GM23338 (cell line): Measurements from ENCODE around the gene TICRR. TPM values are rescaled to one million over a fixed set of nuclear protein-coding genes. Genes with fewer than 3 reads are reported as not detected.
A peak's percentile ranks its signal among the peaks of the same experiment; 100 is the strongest.

Source experiments
- ATAC-seq: fragments of 200-7000 bp; cut with Tn5 transposase; 3 replicates; pipeline ENCODE4 v1.9.1; 2020
- DNase-seq: peaks from one replicate; pipeline ENCODE4 v3.0.0-alpha.2; 2015; ENCODE audit warnings: low spot score
- H2AFZ ChIP-seq: fragments of 200-600 bp; sonication (generic); 2 replicates; pipeline ENCODE4 v1.8.0; 2016; ENCODE audit warnings: antibody characterized with exemption, mild to moderate bottlenecking, moderate library complexity
- H3F3A ChIP-seq: fragments of 200-600 bp; sonication (generic); replicated peaks from 2 replicates; pipeline ENCODE4 v1.8.0; 2017; ENCODE audit warnings: antibody characterized with exemption, mixed run types, low read depth
- H3K27ac ChIP-seq: fragments of 200-600 bp; sonication (generic); 2 replicates; pipeline ENCODE4 v1.6.1; 2016; ENCODE audit warnings: low read depth
- H3K27me3 ChIP-seq: fragments of 200-600 bp; sonication (generic); 2 replicates; pipeline ENCODE4 v1.8.0; 2016; ENCODE audit warnings: mild to moderate bottlenecking, mixed run types, moderate library complexity; ENCODE audit not compliant: insufficient read depth
- H3K36me3 ChIP-seq: fragments of 200-600 bp; sonication (generic); 2 replicates; pipeline ENCODE4 v1.8.0; 2016; ENCODE audit warnings: mild to moderate bottlenecking; ENCODE audit not compliant: insufficient read depth
- H3K4me1 ChIP-seq: fragments of 200-600 bp; sonication (generic); 2 replicates; pipeline ENCODE4 v1.8.0; 2016; ENCODE audit warnings: mild to moderate bottlenecking, moderate library complexity; ENCODE audit not compliant: insufficient read depth
- H3K4me2 ChIP-seq: fragments of 200-600 bp; sonication (generic); 2 replicates; pipeline ENCODE4 v1.7.1; 2017; ENCODE audit warnings: mixed run types
- H3K4me3 ChIP-seq: fragments of 200-600 bp; sonication (generic); 2 replicates; pipeline ENCODE4 v1.6.1; 2016; ENCODE audit warnings: mixed run types
- H3K79me2 ChIP-seq: fragments of 200-600 bp; sonication (generic); replicated peaks from 2 replicates; pipeline ENCODE4 v1.8.0; 2017; ENCODE audit warnings: mild to moderate bottlenecking; ENCODE audit not compliant: insufficient read depth
- H3K9me2 ChIP-seq: fragments of 200-600 bp; sonication (generic); 2 replicates; pipeline ENCODE4 v1.8.0; 2017; ENCODE audit not compliant: insufficient read depth
- H4K20me1 ChIP-seq: fragments of 200-600 bp; sonication (generic); replicated peaks from 2 replicates; pipeline ENCODE4 v1.8.0; 2017; ENCODE audit warnings: mild to moderate bottlenecking; ENCODE audit not compliant: insufficient read depth
- H3K27ac Mint-ChIP-seq: 2 replicates; pipeline ENCODE4 v1.8.0; 2020; ENCODE audit warnings: inconsistent platforms, mild to moderate bottlenecking, moderate library complexity, mixed read lengths
- H3K27me3 Mint-ChIP-seq: 3 replicates; pipeline ENCODE4 v1.8.0; 2022; ENCODE audit warnings: low read depth, mild to moderate bottlenecking, moderate library complexity, mixed read lengths, inconsistent platforms; ENCODE audit not compliant: insufficient read depth, poor library complexity
- H3K36me3 Mint-ChIP-seq: 3 replicates; pipeline ENCODE4 v1.8.0; 2021; ENCODE audit warnings: low read depth, mild to moderate bottlenecking, inconsistent platforms, moderate library complexity, mixed read lengths
- H3K4me1 Mint-ChIP-seq: 3 replicates; pipeline ENCODE4 v1.8.0; 2020; ENCODE audit warnings: mild to moderate bottlenecking, inconsistent platforms, mixed read lengths
- H3K4me3 Mint-ChIP-seq: 3 replicates; pipeline ENCODE4 v1.8.0; 2021; ENCODE audit warnings: moderate library complexity, mild to moderate bottlenecking, inconsistent platforms, mixed read lengths
- H3K9me3 Mint-ChIP-seq: 3 replicates; pipeline ENCODE4 v1.8.0; 2020; ENCODE audit warnings: moderate library complexity, mild to moderate bottlenecking, inconsistent platforms, mixed read lengths
- CREB1 ChIP-seq: fragments of 250-450 bp; sonication (Bioruptor Pico); IDR thresholded peaks from 2 replicates; pipeline ENCODE4 v1.5.0; 2020; ENCODE audit warnings: low read depth, mild to moderate bottlenecking, moderate library complexity
- EZH2 ChIP-seq: fragments of 200-600 bp; sonication (generic); IDR thresholded peaks from one replicate; pipeline ENCODE4 v1.8.0; 2017; ENCODE audit warnings: antibody characterized with exemption, mild to moderate bottlenecking, low read depth; ENCODE audit not compliant: unreplicated experiment
- EZH2phosphoT487 ChIP-seq: fragments of 200-600 bp; sonication (generic); IDR thresholded peaks from one replicate; pipeline ENCODE4 v1.8.1; 2018; ENCODE audit warnings: antibody characterized with exemption; ENCODE audit not compliant: unreplicated experiment
- JUNB ChIP-seq: IDR thresholded peaks from one replicate; pipeline ENCODE4 v1.6.1; 2016; ENCODE audit warnings: antibody characterized with exemption; ENCODE audit not compliant: unreplicated experiment
- NANOG ChIP-seq: IDR thresholded peaks from 2 replicates; pipeline ENCODE4 v1.6.1; 2016; ENCODE audit warnings: antibody characterized with exemption, borderline replicate concordance
- POLR2AphosphoS5 ChIP-seq: IDR thresholded peaks from 2 replicates; pipeline ENCODE4 v1.6.1; 2016; ENCODE audit warnings: antibody characterized with exemption, low read depth
- STAT1 ChIP-seq: IDR thresholded peaks from one replicate; pipeline ENCODE4 v1.6.1; 2016; ENCODE audit warnings: antibody characterized with exemption; ENCODE audit not compliant: unreplicated experiment
- ZNF114 ChIP-seq: fragments of 250-450 bp; sonication (Bioruptor Pico); IDR thresholded peaks from 2 replicates; pipeline ENCODE4 v1.5.0; 2020; ENCODE audit warnings: mild to moderate bottlenecking, moderate library complexity
- ZNF331 ChIP-seq: fragments of 250-450 bp; sonication (Bioruptor Pico); IDR thresholded peaks from 2 replicates; pipeline ENCODE4 v1.5.0; 2020; ENCODE audit warnings: low read depth, mild to moderate bottlenecking, moderate library complexity
- polyA plus RNA-seq: library from polyadenylated mRNA; unstranded; fragments of >200 nt; fragmentation: Nextera tagmentation; extraction: Ambion mirVana; gene quantifications from 2 replicates; pipeline ENCODE4 v1.2.1, GENCODE V29; 2016
- total RNA-seq: library from RNA; depleted of rRNA; stranded (reverse); fragments of >200 nt; shearing (Covaris generic); gene quantifications from 2 replicates; pipeline ENCODE4 v1.2.3, GENCODE V29; 2014
- TF ChIP-seq, protein P1 (sequence below): fragments of 250-450 bp; sonication (Bioruptor Pico); IDR thresholded peaks from 2 replicates; pipeline ENCODE4 v1.5.0; 2020; ENCODE audit warnings: mild to moderate bottlenecking, moderate library complexity
- TF ChIP-seq, protein P2 (sequence below): IDR thresholded peaks from one replicate; pipeline ENCODE4 v1.6.1; 2018; ENCODE audit warnings: antibody characterized with exemption; ENCODE audit not compliant: unreplicated experiment

TICRR gene
- total and polyA plus RNA-seq, 2 experiments from 2014 or later: 11.2 to 42.3 TPM

DNA sequence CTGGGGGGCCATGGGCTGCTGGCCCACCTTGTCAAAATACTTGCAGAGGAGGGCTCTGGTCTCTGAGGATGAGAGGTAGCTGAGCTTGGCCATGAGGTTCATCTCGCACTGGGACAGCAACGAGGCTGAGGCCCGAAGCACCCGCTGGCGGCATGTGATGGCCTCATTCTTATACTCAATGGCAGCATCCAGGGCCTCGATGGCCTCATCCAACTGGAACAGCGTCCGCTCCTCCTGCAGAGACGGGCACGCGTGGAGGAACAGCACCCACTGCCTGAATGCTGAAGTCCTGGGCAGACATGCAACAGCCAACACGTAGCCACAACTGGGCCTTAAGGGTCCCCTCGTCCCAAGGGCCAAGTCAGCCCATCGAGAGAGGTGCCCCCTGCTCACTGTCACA, 55.0 kb downstream of the TICRR start:
- H3K36me3 Mint-ChIP-seq: peaks cover 98% of the 10 kb centered on the region
- TF ChIP-seq POLR2AphosphoS5 (peak; percentile 16), NANOG (no peak)

DNA sequence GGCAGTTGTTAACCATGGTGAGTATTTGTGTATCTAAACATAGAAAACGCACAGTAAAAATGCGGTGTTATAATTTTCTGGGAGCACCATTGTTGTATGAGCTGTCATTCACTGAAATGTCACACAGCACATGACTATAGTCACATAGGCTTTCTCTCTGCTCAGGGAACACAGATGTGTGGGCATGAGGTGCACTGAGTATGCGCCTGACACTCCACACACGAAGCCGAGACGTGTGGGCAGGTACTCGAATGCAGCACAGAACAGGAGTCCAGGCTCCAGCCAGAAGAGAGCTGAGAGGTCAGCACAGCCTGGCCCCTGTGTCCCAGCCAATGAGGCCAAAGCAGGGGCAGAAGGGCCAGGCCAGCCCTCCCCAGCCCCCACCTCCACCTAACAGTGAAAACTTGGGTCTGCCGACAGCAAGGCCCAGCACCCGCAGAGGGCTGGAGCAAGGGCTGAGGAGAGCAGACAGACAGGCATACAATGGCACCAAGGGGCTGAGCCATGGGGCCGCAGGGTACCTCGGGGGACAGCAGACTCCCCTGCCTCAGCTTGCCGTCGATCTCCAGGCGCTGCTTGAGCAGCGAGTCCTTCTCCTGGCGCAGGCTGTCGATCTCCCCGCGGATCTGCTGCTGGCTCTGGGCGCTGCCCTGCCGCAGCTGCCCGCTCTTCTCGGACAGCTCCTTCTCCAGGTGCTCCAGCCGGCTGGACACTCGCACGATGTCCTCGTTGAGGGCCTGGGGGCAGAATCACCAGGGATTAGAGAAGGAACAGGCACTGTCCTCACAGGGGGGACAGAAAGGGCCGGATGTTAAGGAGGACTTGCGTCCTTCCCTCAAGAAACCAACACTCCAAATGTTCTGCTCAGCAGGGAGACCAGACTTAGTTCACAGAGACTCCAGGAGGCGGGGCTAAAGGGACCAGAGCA, 56.0 kb downstream of the TICRR start:
- Mint-ChIP-seq H3K27me3 (peaks cover 39% of the 10 kb centered on the region), H3K36me3 (peaks cover 96% of the 10 kb centered on the region), H3K9me3 (peaks cover 57% of the 10 kb centered on the region), H3K4me3 (no peak overlapping the region), H3K27ac (no peak overlapping the region), H3K4me1 (no peaks in the 10 kb centered on the region)
- Histone ChIP-seq H3K36me3 (peaks cover 50% of the 10 kb centered on the region), H3K4me3 (no peak overlapping the region), H3K27me3 (no peaks in the 10 kb centered on the region), H3K4me1 (no peaks in the 10 kb centered on the region), H3K4me2 (no peak overlapping the region), H3F3A (peaks cover 3% of the 10 kb centered on the region; the same call in 1 of the 2 replicates), H4K20me1 (peaks cover 9% of the 10 kb centered on the region), H3K9me2 (no peaks in the 10 kb centered on the region), H2AFZ (no peak overlapping the region), H3K79me2 (0 out of 2 replicates have a peak, but pooled peaks cover 4% of the 10 kb centered on the region), H3K27ac (no peak overlapping the region)
- ATAC-seq (no peak; the same call in 2 of the 3 replicates), DNase-seq (peak; percentile 22)
- no peak for TF ChIP-seq CREB1 (CRISPR knock-in tag)
- TF ChIP-seq NANOG: no peak
- TF ChIP-seq EZH2: no peak
- no peak for TF ChIP-seq EZH2phosphoT487
- no peak for TF ChIP-seq POLR2AphosphoS5
- no peak for TF ChIP-seq STAT1
- TF ChIP-seq ZNF114 (CRISPR knock-in tag): no peak
- TF ChIP-seq, protein P1, sequence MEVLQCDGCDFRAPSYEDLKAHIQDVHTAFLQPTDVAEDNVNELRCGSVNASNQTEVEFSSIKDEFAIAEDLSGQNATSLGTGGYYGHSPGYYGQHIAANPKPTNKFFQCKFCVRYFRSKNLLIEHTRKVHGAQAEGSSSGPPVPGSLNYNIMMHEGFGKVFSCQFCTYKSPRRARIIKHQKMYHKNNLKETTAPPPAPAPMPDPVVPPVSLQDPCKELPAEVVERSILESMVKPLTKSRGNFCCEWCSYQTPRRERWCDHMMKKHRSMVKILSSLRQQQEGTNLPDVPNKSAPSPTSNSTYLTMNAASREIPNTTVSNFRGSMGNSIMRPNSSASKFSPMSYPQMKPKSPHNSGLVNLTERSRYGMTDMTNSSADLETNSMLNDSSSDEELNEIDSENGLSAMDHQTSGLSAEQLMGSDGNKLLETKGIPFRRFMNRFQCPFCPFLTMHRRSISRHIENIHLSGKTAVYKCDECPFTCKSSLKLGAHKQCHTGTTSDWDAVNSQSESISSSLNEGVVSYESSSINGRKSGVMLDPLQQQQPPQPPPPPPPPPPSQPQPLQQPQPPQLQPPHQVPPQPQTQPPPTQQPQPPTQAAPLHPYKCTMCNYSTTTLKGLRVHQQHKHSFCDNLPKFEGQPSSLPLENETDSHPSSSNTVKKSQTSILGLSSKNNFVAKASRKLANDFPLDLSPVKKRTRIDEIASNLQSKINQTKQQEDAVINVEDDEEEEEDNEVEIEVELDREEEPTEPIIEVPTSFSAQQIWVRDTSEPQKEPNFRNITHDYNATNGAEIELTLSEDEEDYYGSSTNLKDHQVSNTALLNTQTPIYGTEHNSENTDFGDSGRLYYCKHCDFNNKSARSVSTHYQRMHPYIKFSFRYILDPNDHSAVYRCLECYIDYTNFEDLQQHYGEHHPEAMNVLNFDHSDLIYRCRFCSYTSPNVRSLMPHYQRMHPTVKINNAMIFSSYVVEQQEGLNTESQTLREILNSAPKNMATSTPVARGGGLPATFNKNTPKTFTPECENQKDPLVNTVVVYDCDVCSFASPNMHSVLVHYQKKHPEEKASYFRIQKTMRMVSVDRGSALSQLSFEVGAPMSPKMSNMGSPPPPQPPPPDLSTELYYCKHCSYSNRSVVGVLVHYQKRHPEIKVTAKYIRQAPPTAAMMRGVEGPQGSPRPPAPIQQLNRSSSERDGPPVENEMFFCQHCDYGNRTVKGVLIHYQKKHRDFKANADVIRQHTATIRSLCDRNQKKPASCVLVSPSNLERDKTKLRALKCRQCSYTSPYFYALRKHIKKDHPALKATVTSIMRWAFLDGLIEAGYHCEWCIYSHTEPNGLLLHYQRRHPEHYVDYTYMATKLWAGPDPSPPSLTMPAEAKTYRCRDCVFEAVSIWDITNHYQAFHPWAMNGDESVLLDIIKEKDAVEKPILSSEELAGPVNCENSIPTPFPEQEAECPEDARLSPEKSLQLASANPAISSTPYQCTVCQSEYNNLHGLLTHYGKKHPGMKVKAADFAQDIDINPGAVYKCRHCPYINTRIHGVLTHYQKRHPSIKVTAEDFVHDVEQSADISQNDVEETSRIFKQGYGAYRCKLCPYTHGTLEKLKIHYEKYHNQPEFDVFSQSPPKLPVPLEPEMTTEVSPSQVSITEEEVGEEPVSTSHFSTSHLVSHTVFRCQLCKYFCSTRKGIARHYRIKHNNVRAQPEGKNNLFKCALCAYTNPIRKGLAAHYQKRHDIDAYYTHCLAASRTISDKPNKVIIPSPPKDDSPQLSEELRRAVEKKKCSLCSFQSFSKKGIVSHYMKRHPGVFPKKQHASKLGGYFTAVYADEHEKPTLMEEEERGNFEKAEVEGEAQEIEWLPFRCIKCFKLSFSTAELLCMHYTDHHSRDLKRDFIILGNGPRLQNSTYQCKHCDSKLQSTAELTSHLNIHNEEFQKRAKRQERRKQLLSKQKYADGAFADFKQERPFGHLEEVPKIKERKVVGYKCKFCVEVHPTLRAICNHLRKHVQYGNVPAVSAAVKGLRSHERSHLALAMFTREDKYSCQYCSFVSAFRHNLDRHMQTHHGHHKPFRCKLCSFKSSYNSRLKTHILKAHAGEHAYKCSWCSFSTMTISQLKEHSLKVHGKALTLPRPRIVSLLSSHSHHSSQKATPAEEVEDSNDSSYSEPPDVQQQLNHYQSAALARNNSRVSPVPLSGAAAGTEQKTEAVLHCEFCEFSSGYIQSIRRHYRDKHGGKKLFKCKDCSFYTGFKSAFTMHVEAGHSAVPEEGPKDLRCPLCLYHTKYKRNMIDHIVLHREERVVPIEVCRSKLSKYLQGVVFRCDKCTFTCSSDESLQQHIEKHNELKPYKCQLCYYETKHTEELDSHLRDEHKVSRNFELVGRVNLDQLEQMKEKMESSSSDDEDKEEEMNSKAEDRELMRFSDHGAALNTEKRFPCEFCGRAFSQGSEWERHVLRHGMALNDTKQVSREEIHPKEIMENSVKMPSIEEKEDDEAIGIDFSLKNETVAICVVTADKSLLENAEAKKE (CRISPR knock-in tag): no peak
- TF ChIP-seq ZNF331 (CRISPR knock-in tag): no peak
- TF ChIP-seq, protein P2, sequence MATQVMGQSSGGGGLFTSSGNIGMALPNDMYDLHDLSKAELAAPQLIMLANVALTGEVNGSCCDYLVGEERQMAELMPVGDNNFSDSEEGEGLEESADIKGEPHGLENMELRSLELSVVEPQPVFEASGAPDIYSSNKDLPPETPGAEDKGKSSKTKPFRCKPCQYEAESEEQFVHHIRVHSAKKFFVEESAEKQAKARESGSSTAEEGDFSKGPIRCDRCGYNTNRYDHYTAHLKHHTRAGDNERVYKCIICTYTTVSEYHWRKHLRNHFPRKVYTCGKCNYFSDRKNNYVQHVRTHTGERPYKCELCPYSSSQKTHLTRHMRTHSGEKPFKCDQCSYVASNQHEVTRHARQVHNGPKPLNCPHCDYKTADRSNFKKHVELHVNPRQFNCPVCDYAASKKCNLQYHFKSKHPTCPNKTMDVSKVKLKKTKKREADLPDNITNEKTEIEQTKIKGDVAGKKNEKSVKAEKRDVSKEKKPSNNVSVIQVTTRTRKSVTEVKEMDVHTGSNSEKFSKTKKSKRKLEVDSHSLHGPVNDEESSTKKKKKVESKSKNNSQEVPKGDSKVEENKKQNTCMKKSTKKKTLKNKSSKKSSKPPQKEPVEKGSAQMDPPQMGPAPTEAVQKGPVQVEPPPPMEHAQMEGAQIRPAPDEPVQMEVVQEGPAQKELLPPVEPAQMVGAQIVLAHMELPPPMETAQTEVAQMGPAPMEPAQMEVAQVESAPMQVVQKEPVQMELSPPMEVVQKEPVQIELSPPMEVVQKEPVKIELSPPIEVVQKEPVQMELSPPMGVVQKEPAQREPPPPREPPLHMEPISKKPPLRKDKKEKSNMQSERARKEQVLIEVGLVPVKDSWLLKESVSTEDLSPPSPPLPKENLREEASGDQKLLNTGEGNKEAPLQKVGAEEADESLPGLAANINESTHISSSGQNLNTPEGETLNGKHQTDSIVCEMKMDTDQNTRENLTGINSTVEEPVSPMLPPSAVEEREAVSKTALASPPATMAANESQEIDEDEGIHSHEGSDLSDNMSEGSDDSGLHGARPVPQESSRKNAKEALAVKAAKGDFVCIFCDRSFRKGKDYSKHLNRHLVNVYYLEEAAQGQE: no peak
- TF ChIP-seq JUNB: no peak

More for the DNA sequence above, 55.0 kb downstream of the TICRR start:
- Histone ChIP-seq H3K4me2 (no peak overlapping the region), H3K4me3 (no peak overlapping the region), H3K79me2 (0 out of 2 replicates have a peak, but pooled peaks cover 4% of the 10 kb centered on the region), H3K27ac (no peak overlapping the region), H2AFZ (no peak overlapping the region), H3K27me3 (no peaks in the 10 kb centered on the region), H3K9me2 (no peaks in the 10 kb centered on the region), H4K20me1 (peaks cover 9% of the 10 kb centered on the region), H3K36me3 (peaks cover 54% of the 10 kb centered on the region), H3F3A (peaks cover 3% of the 10 kb centered on the region; the same call in 1 of the 2 replicates), H3K4me1 (no peaks in the 10 kb centered on the region)
- Mint-ChIP-seq H3K27me3 (peaks cover 45% of the 10 kb centered on the region), H3K27ac (no peak overlapping the region), H3K9me3 (peaks cover 49% of the 10 kb centered on the region), H3K4me3 (no peak overlapping the region), H3K4me1 (no peaks in the 10 kb centered on the region)
- DNase-seq (no peak), ATAC-seq (no peak)
